ENCODE data around the gene IGDCC3. TPM values are rescaled to one million over a fixed set of nuclear protein-coding genes. Genes with fewer than 3 reads are reported as not detected.

Gene IGDCC3
- polyA plus RNA-seq, 2 of the 4 experiments (the other 2 are of a cell fraction), result 0.04 to 0.12 TPM

- no peak for TF ChIP-seq REST (IDR thresholded peaks at IDR 0.05)
- TF ChIP-seq MYC (IDR thresholded peaks at IDR 0.05; ENCODE audit: borderline replicate concordance, low read length), result no peak
- TF ChIP-seq RFX5 (IDR thresholded peaks at IDR 0.05), result no peak
- no peak for TF ChIP-seq PBX3 (IDR thresholded peaks at IDR 0.05)
- TF ChIP-seq, protein P1, sequence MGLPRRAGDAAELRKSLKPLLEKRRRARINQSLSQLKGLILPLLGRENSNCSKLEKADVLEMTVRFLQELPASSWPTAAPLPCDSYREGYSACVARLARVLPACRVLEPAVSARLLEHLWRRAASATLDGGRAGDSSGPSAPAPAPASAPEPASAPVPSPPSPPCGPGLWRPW (IDR thresholded peaks at IDR 0.05), result no peak
- TF ChIP-seq TFCP2L1 (CRISPR knock-in tag; IDR thresholded peaks at IDR 0.05), result no peak
Observed at GRCh38 chr15:65337436-65338070, 40.2 kb downstream of the IGDCC3 start (continued).

GRCh38 chr15:65336493-65337435 is 41.0 kb downstream of the IGDCC3 start:
- TF ChIP-seq HOXB5 (CRISPR knock-in tag; IDR thresholded peaks at IDR 0.05) (no peak), JUN (IDR thresholded peaks at IDR 0.05) (no peak), MYC (IDR thresholded peaks at IDR 0.05; ENCODE audit: borderline replicate concordance, low read length) (no peak), ZC3H11A (IDR thresholded peaks at IDR 0.05) (no peak), RARB (CRISPR knock-in tag; IDR thresholded peaks at IDR 0.05) (no peak), KDM1A (IDR thresholded peaks at IDR 0.05; ENCODE audit: low read depth) (no peak), NR3C1 (IDR thresholded peaks at IDR 0.05) (no peak), EHF (CRISPR knock-in tag; IDR thresholded peaks at IDR 0.05) (no peak), RCOR1 (IDR thresholded peaks at IDR 0.05; ENCODE audit: low read depth, low read length) (no peak), BCL3 (IDR thresholded peaks at IDR 0.05) (no peak), FOSL2 (IDR thresholded peaks at IDR 0.05) (no peak), FOSL2 (CRISPR knock-in tag; IDR thresholded peaks at IDR 0.05) (no peak), FOSB (CRISPR knock-in tag; IDR thresholded peaks at IDR 0.05) (no peak), HOXB13 (CRISPR knock-in tag; IDR thresholded peaks at IDR 0.05; ENCODE audit: low read depth) (no peak), SMC3 (IDR thresholded peaks at IDR 0.05) (no peak), CBX2 (IDR thresholded peaks at IDR 0.05; ENCODE audit: borderline replicate concordance, low read depth) (no peak), FOXS1 (CRISPR knock-in tag; IDR thresholded peaks at IDR 0.05) (no peak)
- TF ChIP-seq, protein P2, sequence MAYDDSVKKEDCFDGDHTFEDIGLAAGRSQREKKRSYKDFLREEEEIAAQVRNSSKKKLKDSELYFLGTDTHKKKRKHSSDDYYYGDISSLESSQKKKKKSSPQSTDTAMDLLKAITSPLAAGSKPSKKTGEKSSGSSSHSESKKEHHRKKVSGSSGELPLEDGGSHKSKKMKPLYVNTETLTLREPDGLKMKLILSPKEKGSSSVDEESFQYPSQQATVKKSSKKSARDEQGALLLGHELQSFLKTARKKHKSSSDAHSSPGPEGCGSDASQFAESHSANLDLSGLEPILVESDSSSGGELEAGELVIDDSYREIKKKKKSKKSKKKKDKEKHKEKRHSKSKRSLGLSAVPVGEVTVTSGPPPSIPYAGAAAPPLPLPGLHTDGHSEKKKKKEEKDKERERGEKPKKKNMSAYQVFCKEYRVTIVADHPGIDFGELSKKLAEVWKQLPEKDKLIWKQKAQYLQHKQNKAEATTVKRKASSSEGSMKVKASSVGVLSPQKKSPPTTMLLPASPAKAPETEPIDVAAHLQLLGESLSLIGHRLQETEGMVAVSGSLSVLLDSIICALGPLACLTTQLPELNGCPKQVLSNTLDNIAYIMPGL (CRISPR knock-in tag; IDR thresholded peaks at IDR 0.05; ENCODE audit: borderline replicate concordance), result no peak
- TF ChIP-seq, protein P3, sequence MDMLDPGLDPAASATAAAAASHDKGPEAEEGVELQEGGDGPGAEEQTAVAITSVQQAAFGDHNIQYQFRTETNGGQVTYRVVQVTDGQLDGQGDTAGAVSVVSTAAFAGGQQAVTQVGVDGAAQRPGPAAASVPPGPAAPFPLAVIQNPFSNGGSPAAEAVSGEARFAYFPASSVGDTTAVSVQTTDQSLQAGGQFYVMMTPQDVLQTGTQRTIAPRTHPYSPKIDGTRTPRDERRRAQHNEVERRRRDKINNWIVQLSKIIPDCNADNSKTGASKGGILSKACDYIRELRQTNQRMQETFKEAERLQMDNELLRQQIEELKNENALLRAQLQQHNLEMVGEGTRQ (IDR thresholded peaks at IDR 0.05), result no peak
- TF ChIP-seq, protein P4, sequence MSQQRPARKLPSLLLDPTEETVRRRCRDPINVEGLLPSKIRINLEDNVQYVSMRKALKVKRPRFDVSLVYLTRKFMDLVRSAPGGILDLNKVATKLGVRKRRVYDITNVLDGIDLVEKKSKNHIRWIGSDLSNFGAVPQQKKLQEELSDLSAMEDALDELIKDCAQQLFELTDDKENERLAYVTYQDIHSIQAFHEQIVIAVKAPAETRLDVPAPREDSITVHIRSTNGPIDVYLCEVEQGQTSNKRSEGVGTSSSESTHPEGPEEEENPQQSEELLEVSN (IDR thresholded peaks at IDR 0.05; ENCODE audit: borderline replicate concordance, low read depth), result no peak
- TF ChIP-seq, protein P1 (IDR thresholded peaks at IDR 0.05), result no peak
- 73% methylated on average over 19 of the region's 21 CpGs for WGBS (ENCODE audit: missing lambda C conversion rate)
- ATAC-seq (peak in 1 of 2 experiments; percentile 5; a peak in 1 of 6 replicates), DNase-seq (ENCODE audit: low read depth in 1 of 2, low spot score in 1 of 2) (no peak), FAIRE-seq (no peak)
- Histone ChIP-seq H3K27ac (no peak overlapping the region), H3K9me3 (no peaks in the 10 kb centered on the region), H3K4me1 (no peaks in the 10 kb centered on the region), H3K4me3 (no peak overlapping the region), H3K4me2 (no peak overlapping the region)
- CTCF ChIA-PET, result interaction anchor here (0.8 to 9.2 kb wide), 10 partner anchors 10 to 64 kb away, joined by 3 to 118 read pairs (median 8); no protein-coding TSS in a partner anchor
- POLR2A ChIA-PET, result no interaction called here

Measured in A549 (cell line).